Heart left ventricle (tissue), 13 donors: Measurements from ENCODE around the gene ACOXL.

Experiments
- CTCF ChIP-seq, 12 donors: fragments of 200-600 bp; sonication (generic) in 4 of 12; IDR thresholded peaks; one replicate each; pipeline versions ENCODE4 v1.5.0 to v1.8.0; 2018 to 2022; ENCODE audit warnings: antibody characterized with exemption in 12 of 12, mild to moderate bottlenecking in 5 of 12
- POLR2A ChIP-seq, 2 donors: fragments of 450-650 bp; IDR thresholded peaks; one replicate each; pipeline ENCODE4 v1.6.1; 2017; ENCODE audit warnings: antibody characterized with exemption in 2 of 2, mild to moderate bottlenecking in 2 of 2, moderate library complexity in 2 of 2
- donor health status: ischemic (EF 13 %, LVEDD 7.1; RV severe dilation, severe dysfunction).
- donor health status: DM: no; HTN: yes; CAD: no.
- donor health status: DM: no; HTN: no; CAD: no.
- donor health status: ischemic (EF 25% LVEDD 6.9; RV normal size, moderate dysfunction).
- donor health status: ischemic (EF 25% LVEDD 5.7; RV mildly dilated, moderate dysfunction).
- donor health status: ischemic (EF 35%, LVEDD 5.7; RV mildly dilated, moderate dysfunction).
- donor health status: nonischemic (EF 11% LVEDD 7.7; RV severe dilation, severe dysfunction).
- donor health status: DM: yes; HTN: yes; CAD: no.
- donor health status: PGD.
- donor health status: ischemic (EF 29% LVEDD 5.4; RV normal size, mild dysfunction).
- donor health status: nonischemic (EF 23%, LVEDD 6.1; RV moderate dilation, normal function).

- TF ChIP-seq CTCF (IDR thresholded peaks at IDR 0.05), result no peak
- TF ChIP-seq POLR2A (IDR thresholded peaks at IDR 0.05), result no peak
Measured at GRCh38 chr2:110690083-110690965, 42.0 kb upstream of the ACOXL start.
